GM12865 (cell line): ENCODE results near the gene BATF.

ENCODE experiments used
- DNase-seq: peaks from one replicate; pipeline ENCODE4 v3.0.0; 2010; ENCODE audit warnings: low read depth
- H3K4me3 ChIP-seq: 2 replicates; pipeline ENCODE4 v1.5.1; 2011; ENCODE audit warnings: mild to moderate bottlenecking, low read depth, low read length, control low read depth
- TF ChIP-seq, protein P1 (sequence below): IDR thresholded peaks from 2 replicates; pipeline ENCODE4 v1.5.1; 2011; ENCODE audit warnings: low read length, control low read depth, low read depth, inconsistent platforms; ENCODE audit not compliant: insufficient read depth; ENCODE audit errors: missing control alignments

Gene BATF

DNA sequence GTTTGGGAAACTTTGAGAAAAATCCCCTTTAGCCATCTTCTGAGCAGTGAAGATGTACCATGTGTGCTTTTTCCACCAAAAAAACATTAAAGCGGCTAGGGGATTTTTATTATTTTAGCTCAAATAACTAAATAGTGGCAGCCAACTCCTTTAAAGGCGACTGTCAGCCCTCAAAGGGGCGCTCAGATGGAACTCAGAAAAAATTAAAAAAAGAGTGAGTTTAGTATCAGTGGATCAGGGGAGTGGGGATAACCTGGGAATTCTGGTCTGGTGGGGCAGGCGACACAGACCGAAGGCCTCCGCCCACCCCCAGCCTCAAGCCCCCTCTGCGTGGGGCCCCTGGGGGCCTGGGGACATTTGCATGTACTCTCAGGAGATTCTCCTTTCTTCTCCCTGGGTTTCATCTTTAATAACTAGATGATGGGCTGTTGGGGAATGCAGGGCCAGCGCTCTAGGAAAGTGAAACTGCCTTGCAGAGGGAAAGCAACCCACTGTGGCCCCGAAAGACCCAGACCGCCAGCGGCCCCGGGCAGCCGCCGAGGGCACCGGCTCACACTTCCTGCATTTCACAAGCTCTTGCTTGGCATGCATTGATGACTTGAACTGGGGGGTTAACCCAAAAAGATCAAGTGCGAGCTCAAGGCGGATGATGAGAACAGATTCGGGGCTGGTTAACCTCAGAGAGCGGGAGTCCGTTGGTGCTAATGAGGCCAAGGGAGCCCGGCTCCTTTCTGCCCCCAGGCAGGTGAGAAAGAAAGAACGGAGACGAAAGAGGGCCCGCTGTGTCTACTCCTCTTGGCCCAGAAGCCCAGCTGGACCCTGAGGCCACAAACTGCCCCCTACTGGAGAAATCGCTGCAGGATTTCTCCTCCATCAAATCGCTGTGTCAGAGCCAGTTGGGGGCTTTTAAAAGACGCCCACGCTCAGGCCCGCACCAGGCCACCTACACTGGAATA, 7.3 kb upstream of the BATF start:
- TF ChIP-seq, protein P1, sequence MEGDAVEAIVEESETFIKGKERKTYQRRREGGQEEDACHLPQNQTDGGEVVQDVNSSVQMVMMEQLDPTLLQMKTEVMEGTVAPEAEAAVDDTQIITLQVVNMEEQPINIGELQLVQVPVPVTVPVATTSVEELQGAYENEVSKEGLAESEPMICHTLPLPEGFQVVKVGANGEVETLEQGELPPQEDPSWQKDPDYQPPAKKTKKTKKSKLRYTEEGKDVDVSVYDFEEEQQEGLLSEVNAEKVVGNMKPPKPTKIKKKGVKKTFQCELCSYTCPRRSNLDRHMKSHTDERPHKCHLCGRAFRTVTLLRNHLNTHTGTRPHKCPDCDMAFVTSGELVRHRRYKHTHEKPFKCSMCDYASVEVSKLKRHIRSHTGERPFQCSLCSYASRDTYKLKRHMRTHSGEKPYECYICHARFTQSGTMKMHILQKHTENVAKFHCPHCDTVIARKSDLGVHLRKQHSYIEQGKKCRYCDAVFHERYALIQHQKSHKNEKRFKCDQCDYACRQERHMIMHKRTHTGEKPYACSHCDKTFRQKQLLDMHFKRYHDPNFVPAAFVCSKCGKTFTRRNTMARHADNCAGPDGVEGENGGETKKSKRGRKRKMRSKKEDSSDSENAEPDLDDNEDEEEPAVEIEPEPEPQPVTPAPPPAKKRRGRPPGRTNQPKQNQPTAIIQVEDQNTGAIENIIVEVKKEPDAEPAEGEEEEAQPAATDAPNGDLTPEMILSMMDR = peak; percentile 37
- H3K4me3 ChIP-seq = peak overlapping the region; percentile 91
- peak; percentile 90 for DNase-seq

DNA sequence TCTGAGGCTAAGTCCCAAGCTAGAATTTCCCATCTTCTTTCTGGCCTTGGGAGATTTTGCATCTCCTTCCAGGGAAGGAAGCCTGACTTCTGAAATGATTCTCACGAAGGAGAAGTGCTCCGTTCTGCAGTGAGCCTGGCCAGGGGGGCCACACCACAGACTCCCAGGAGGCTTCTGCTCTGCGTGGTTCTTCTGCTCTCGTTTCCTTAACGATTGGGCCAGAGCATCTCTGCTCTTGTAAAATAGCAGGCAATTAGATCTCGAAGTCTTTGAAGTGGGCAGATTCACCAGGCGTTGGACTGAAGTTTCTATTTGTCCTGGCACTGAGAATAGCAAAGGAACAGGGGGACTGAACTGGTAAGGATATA, 6.7 kb upstream of the BATF start:
- DNase-seq = peak; percentile 87
- TF ChIP-seq, protein P1 = no peak
- peak overlapping the region; percentile 91 for H3K4me3 ChIP-seq

DNA sequence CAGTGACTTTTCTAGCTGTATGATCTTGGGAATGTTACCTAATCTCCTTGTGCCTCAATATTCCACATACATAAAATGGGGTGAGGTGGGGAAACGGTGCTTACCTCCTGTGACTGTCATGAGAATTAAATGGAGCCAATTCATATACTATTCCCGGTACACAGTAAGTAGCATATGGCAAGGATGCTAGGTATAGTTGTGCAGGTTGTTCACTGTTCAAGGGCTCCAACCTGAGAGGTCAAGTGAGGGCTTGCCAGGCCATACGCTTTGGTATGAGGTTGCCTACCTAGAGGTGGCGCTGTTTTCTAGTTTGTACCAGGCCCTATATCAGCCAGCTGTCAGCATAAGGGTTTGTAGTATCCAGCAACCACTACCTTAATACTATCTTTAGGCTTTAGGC, 3.6 kb upstream of the BATF start:
- peak; percentile 87 for DNase-seq
- TF ChIP-seq, protein P1 = peak; percentile 85
- H3K4me3 ChIP-seq = peak overlapping the region; percentile 91

DNA sequence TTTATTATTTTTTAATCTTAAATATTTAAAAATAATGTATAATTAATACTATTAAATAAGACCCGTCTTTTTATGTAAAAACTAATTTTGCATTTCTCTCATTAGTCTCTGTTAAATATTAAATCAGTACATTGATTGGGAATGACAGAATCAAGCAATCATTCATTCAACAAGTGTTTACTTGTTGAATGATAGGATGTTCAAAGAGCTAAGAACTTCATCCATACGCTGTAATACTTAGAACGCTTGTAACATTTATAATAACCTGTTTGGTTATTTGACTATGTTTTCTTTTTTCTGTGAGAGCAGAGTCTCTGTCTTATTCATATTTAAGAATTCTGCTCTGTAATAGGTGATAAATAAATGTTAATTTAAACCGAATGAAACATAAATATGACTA, 2.9 kb upstream of the BATF start:
- TF ChIP-seq, protein P1 = no peak
- no peak for DNase-seq
- H3K4me3 ChIP-seq = peak overlapping the region; percentile 91

DNA sequence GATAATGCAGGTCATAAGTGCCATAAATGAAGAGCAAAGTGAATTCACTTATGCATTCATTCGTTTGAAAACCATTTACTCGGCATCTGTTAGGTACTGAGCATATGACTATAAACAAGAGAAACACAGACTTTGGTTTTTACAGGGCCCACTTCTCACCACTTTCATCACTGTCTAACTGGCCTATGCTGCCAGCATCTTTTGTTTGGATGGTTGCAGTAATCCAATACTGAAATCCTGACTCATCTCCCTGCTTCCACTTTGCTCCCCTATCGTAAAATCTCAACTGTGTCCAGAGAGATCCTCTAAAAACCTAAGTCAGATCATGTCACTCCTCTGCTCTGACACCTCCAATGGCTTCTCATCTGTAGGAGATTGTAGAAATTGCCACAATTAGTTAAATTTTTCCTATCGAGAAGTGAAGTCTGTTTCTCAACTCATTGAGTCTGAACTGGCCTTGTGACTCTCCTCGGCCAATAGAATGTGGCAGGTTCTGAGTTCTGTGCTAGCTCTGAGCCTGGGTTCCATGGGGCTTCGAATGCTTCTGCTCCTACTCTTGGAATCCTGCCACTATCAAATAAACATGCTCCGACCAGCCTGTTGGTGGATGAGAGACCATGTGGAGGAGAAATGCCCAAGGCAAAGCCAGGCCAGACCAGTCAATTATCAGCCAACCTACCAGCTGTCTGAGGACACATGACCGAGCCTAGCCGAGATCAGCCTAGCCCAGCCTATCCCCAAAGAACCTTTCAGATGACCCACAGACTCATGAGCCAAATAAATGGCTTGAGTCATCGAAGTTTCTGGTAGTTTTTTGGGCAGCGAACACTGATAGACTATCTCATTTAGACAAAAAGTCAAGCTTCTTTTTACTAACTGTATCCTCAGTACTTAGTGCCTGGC, 2.2 kb upstream of the BATF start:
- no peak for DNase-seq
- H3K4me3 ChIP-seq = peak overlapping the region; percentile 91
- TF ChIP-seq, protein P1 = no peak

DNA sequence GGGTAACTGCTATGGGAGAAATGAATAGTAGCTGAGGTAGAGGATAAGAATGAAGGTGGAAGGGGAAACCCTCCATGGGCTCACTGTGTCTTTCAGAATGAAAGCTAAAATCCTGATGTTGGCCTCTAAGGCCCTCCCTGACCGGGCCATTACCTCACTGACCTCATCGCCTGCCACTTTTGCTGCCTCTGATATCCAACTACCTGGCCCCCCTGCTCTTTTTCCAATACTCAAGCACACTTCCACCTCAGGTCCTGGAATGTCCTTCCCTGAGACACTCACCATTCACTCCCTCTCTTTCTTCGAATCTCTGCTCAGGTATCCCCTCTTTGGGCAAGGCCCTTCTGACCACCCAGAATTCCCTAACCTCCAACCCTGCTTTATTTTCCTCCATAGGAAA, 1.4 kb upstream of the BATF start:
- TF ChIP-seq, protein P1 = no peak
- peak overlapping the region; percentile 91 for H3K4me3 ChIP-seq
- DNase-seq = no peak
